ENCODE results near the gene OTOA.

DNA sequence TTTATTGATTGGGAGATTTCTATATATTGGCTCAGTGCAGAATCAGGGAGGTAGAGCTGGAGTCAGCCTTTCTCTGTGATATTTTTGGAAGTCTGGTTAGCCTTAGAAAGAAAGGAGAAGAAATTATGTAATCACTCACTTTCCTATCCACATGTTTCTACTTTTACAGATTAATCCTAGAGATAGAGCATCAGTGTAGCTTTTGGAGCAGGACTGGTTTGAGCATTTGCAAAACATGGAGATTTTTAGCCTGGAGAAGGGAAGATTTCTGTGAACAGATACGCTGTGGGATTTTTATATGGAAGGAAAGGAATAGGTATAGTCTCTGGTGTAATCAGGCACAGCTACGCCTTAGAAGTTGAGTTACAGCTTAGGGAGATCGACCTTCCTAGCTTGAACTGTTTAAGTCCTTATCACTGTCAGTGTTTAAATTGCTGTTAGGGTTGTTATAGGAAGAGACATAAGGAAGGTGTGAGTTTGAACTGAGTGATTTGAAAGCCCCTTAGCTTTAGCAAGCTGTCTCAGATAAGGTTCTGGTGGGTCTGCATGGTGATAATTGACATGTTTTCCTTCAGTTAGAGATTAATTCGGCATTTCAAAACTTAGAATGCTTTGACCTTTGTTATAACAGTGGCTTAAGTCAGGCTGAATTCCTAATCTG is 43.9 kb upstream of the OTOA start:
- TF ChIP-seq EP300 (IDR thresholded peaks at IDR 0.05), result no peak
- no peak for TF ChIP-seq CTCF (IDR thresholded peaks at IDR 0.05)
- no peak for TF ChIP-seq POLR2AphosphoS5 (IDR thresholded peaks at IDR 0.05)
- TF ChIP-seq POLR2A (IDR thresholded peaks at IDR 0.05), result no peak
